ENCODE data around the gene FAM184A. TPM values are rescaled to one million over a fixed set of nuclear protein-coding genes. Genes with fewer than 3 reads are reported as not detected.
"Not testable (repeated sequence)": the region's sequence is repeated elsewhere in the genome, so short reads cannot be mapped to it uniquely, and the experiment has no call there.

The FAM184A gene
- total and polyA plus RNA-seq, 2 of the 8 experiments (the other 6 are each of a cell fraction or from before 2014, with no cell fraction given), result 6.3 to 11.3 TPM

GRCh38 chr6:119119062-119119461, 40.6 kb upstream of the FAM184A start:
- H3K9ac ChIP-seq (replicated peaks in 1 of 4; ENCODE audit: extremely low read depth in 1 of 4, low read depth in 3 of 4, low read length in 3 of 4); H3K79me2 ChIP-seq (ENCODE audit: control insufficient read depth in 1 of 2, insufficient read depth in 2 of 2, low read length in 2 of 2); H3K27me3 ChIP-seq (replicated peaks in 1 of 4; ENCODE audit: control insufficient read depth in 3 of 4, extremely low read depth in 1 of 4, insufficient read depth in 3 of 4, low read length in 3 of 4); H3K27ac ChIP-seq (ENCODE audit: low read depth, low read length); H3K18ac ChIP-seq (ENCODE audit: extremely low read depth, low read length); H3K56ac ChIP-seq (replicated peaks; ENCODE audit: insufficient read length, low read depth, low read length); H2BK20ac ChIP-seq (ENCODE audit: low read length); H4K20me1 ChIP-seq (replicated peaks in 1 of 2; ENCODE audit: control insufficient read depth in 1 of 2, insufficient read depth in 2 of 2, low read length in 2 of 2); H2BK120ac ChIP-seq (replicated peaks; ENCODE audit: low read depth, low read length); H3K36me3 ChIP-seq (ENCODE audit: control insufficient read depth in 2 of 4, insufficient read depth in 4 of 4, low read length in 3 of 4); H3K4me1 ChIP-seq (replicated peaks in 1 of 4; ENCODE audit: control insufficient read depth in 3 of 4, insufficient read depth in 4 of 4, low read length in 3 of 4); H3K9me3 ChIP-seq (ENCODE audit: insufficient read depth in 2 of 2, low read depth in 1 of 2, low read length in 1 of 2); H2BK15ac ChIP-seq (ENCODE audit: low read length); H2BK12ac ChIP-seq (ENCODE audit: low read depth, low read length); H3K23me2 ChIP-seq (ENCODE audit: low read depth, low read length); H2BK5ac ChIP-seq (ENCODE audit: low read depth, low read length); H2AK5ac ChIP-seq (ENCODE audit: low read depth, low read length); H4K5ac ChIP-seq (ENCODE audit: insufficient read length, low read depth, low read length); H3K14ac ChIP-seq (ENCODE audit: insufficient read length); H3K23ac ChIP-seq (ENCODE audit: insufficient read length); H4K8ac ChIP-seq (ENCODE audit: extremely low read depth, insufficient read depth, low read length); H4K91ac ChIP-seq (replicated peaks; ENCODE audit: insufficient read length, low read length); H3K79me1 ChIP-seq (ENCODE audit: low read depth, low read length); FAIRE-seq; H3K4ac ChIP-seq (replicated peaks; ENCODE audit: insufficient read length, low read depth, low read length); H2AFZ ChIP-seq (ENCODE audit: low read length); DNase-seq (ENCODE audit: low read depth in 1 of 2, low spot score in 2 of 2): not testable (repeated sequence)
- peak overlapping the region in 1 of 2 experiments; percentile 39; a peak in 1 of 4 replicates for H3K4me2 ChIP-seq (ENCODE audit: insufficient read depth in 1 of 2, low read depth in 2 of 2, low read length in 2 of 2)
- 17% methylated on average over 13 of the region's 13 CpGs; no CpG with 5 or more reads in 1 of the 2 experiments for WGBS, 2 experiments (ENCODE audit: extremely low coverage in 1 of 2, insufficient coverage in 1 of 2, insufficient read length in 1 of 2, insufficient replicate concordance in 2 of 2, low coverage in 1 of 2, low lambda C conversion rate in 2 of 2, missing lambda C conversion rate in 1 of 2)
- TF ChIP-seq, protein P1, sequence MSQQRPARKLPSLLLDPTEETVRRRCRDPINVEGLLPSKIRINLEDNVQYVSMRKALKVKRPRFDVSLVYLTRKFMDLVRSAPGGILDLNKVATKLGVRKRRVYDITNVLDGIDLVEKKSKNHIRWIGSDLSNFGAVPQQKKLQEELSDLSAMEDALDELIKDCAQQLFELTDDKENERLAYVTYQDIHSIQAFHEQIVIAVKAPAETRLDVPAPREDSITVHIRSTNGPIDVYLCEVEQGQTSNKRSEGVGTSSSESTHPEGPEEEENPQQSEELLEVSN (IDR thresholded peaks at IDR 0.05), result 0 out of 2 replicates have a peak, but pooled peaks have one; percentile 35
- POLR2A ChIA-PET (ENCODE audit: partially characterized antibody), result interaction anchor here (0.6 to 1.2 kb wide), 2 partner anchors 151 to 358 kb away, joined by 3 read pairs; no protein-coding TSS in a partner anchor
- H3K4me3 ChIP-seq (ENCODE audit: extremely low read depth in 1 of 4, insufficient read depth in 2 of 4, low read depth in 3 of 4, low read length in 4 of 4), result peak overlapping the region in 1 of 4 experiments; percentile 42; a peak in 2 of 8 replicates
- CTCF ChIA-PET (ENCODE audit: partially characterized antibody), result interaction anchor here (0.6 to 2.6 kb wide), 9 partner anchors 9 to 573 kb away, joined by 3 to 16 read pairs (median 3); no protein-coding TSS in a partner anchor
